GM12878 (cell line): ENCODE results near the gene C11orf98. TPM values are rescaled to one million over a fixed set of nuclear protein-coding genes. Genes with fewer than 3 reads are reported as not detected.

Source experiments
- BACH1 ChIP-seq: fragments of 450-650 bp; IDR thresholded peaks from 2 replicates; pipeline ENCODE4 v1.6.1; 2017; ENCODE audit warnings: mild to moderate bottlenecking, borderline replicate concordance
- CBX3 ChIP-seq: fragments of 200-600 bp; sonication (generic); IDR thresholded peaks from 2 replicates; pipeline ENCODE4 v1.6.1; 2016; ENCODE audit warnings: low read depth, borderline replicate concordance
- CBX5 ChIP-seq: sonication (generic); IDR thresholded peaks from 2 replicates; pipeline ENCODE4 v1.6.1; 2016; ENCODE audit warnings: low read depth, moderate library complexity, mild to moderate bottlenecking, inconsistent platforms
- CTCF ChIP-seq, 3 experiments: IDR thresholded peaks in 2 of 3; conservative IDR thresholded peaks in 1 of 3; 2 replicates each; pipeline ENCODE4 v1.5.1; 2011; ENCODE audit warnings: low read depth in 3 of 3, low read length in 3 of 3, mild to moderate bottlenecking in 3 of 3, control low read depth in 2 of 3, moderate library complexity in 2 of 3, inconsistent platforms in 1 of 3, mixed read lengths in 1 of 3; ENCODE audit not compliant: control insufficient read depth in 2 of 3, insufficient read depth in 1 of 3; ENCODE audit errors: extremely low read depth in 1 of 3
- E2F4 ChIP-seq: IDR thresholded peaks from 2 replicates; pipeline ENCODE4 v1.6.1; 2012; ENCODE audit warnings: low read depth, low read length, improper control_type of control experiment
- JUND ChIP-seq: IDR thresholded peaks from 2 replicates; pipeline ENCODE4 v1.6.1; 2012; ENCODE audit warnings: low read depth, mild to moderate bottlenecking, low read length, improper control_type of control experiment, moderate library complexity
- KLF5 ChIP-seq: fragments of 450-650 bp; IDR thresholded peaks from 2 replicates; pipeline ENCODE4 v1.6.1; 2014; ENCODE audit warnings: mild to moderate bottlenecking; ENCODE audit not compliant: partially characterized antibody
- MTA3 ChIP-seq: IDR thresholded peaks from 2 replicates; pipeline ENCODE4 v1.6.1; 2012; ENCODE audit warnings: low read length, inconsistent platforms, borderline replicate concordance
- MYC ChIP-seq: IDR thresholded peaks from 2 replicates; pipeline ENCODE4 v1.6.1; 2011; ENCODE audit warnings: mild to moderate bottlenecking, low read length, moderate library complexity, inconsistent platforms; ENCODE audit not compliant: insufficient read depth, insufficient replicate concordance, insufficient read length, severe bottlenecking
- NBN ChIP-seq: fragments of 450-650 bp; IDR thresholded peaks from 2 replicates; pipeline ENCODE4 v1.6.1; 2016
- NFIC ChIP-seq: IDR thresholded peaks from 2 replicates; pipeline ENCODE4 v1.6.1; 2012; ENCODE audit warnings: low read depth, mild to moderate bottlenecking, inconsistent platforms, low read length, moderate library complexity
- PML ChIP-seq: IDR thresholded peaks from 2 replicates; pipeline ENCODE4 v1.6.1; 2012; ENCODE audit warnings: low read length, inconsistent platforms
- POLR2A ChIP-seq: IDR thresholded peaks from 2 replicates; pipeline ENCODE4 v1.6.1; 2011; ENCODE audit warnings: low read depth, mild to moderate bottlenecking, low read length
- POLR2AphosphoS2 ChIP-seq: IDR thresholded peaks from 2 replicates; pipeline ENCODE4 v1.6.1; 2011; ENCODE audit warnings: low read depth, mild to moderate bottlenecking, low read length, improper control_type of control experiment, moderate library complexity
- POLR2AphosphoS5 ChIP-seq: IDR thresholded peaks from 2 replicates; pipeline ENCODE4 v1.6.1; 2011; ENCODE audit warnings: mild to moderate bottlenecking, low read length, inconsistent platforms
- RELA ChIP-seq: fragments of 450-650 bp; IDR thresholded peaks from 2 replicates; pipeline ENCODE4 v1.8.0; 2014; ENCODE audit warnings: borderline replicate concordance; ENCODE audit not compliant: partially characterized antibody
- SKIL ChIP-seq: fragments of 450-650 bp; IDR thresholded peaks from 2 replicates; pipeline ENCODE4 v1.6.1; 2017; ENCODE audit warnings: mild to moderate bottlenecking, low read depth, inconsistent platforms; ENCODE audit not compliant: poor library complexity, severe bottlenecking
- SMAD1 ChIP-seq: fragments of 450-650 bp; IDR thresholded peaks from 2 replicates; pipeline ENCODE4 v1.6.1; 2018; ENCODE audit warnings: mild to moderate bottlenecking, low read depth; ENCODE audit not compliant: partially characterized antibody
- SMAD5 ChIP-seq: IDR thresholded peaks from 2 replicates; pipeline ENCODE4 v1.6.1; 2016; ENCODE audit warnings: antibody characterized with exemption, low read depth
- SMC3 ChIP-seq: IDR thresholded peaks from 2 replicates; pipeline ENCODE4 v1.6.1; 2011; ENCODE audit warnings: low read length, improper control_type of control experiment, borderline replicate concordance
- STAT3 ChIP-seq: IDR thresholded peaks from 2 replicates; pipeline ENCODE4 v1.6.1; 2011; ENCODE audit warnings: low read depth, low read length, improper control_type of control experiment
- TAF1 ChIP-seq: IDR thresholded peaks from 2 replicates; pipeline ENCODE4 v1.6.1; 2011; ENCODE audit warnings: mild to moderate bottlenecking, low read depth, low read length, borderline replicate concordance
- USF1 ChIP-seq: IDR thresholded peaks from 2 replicates; pipeline ENCODE4 v1.6.1; 2011; ENCODE audit warnings: borderline replicate concordance, low read depth, mild to moderate bottlenecking, moderate library complexity, mixed read lengths, low read length; ENCODE audit not compliant: insufficient read depth; ENCODE audit errors: extremely low read length
- ZBED1 ChIP-seq: IDR thresholded peaks from 2 replicates; pipeline ENCODE4 v1.6.1; 2016; ENCODE audit warnings: borderline replicate concordance
- ZNF274 ChIP-seq: IDR thresholded peaks from one replicate; pipeline ENCODE4 v1.8.0; 2011; ENCODE audit not compliant: insufficient read length, insufficient read depth
- ZNF384 ChIP-seq: IDR thresholded peaks from 2 replicates; pipeline ENCODE4 v1.6.1; 2012; ENCODE audit warnings: low read depth, mild to moderate bottlenecking, low read length, improper control_type of control experiment, borderline replicate concordance
- polyA plus RNA-seq, 11 experiments: library from polyadenylated mRNA; depleted of rRNA in 4 of 11; unstranded in 6 of 11; stranded (reverse) in 5 of 11; fragments of >200 nt; fragmentation: Nextera tagmentation in 4 of 11; fragmentation: Illumina TruSeq in 1 of 11; extraction: Ambion mirVana in 4 of 11; extraction: Trizol in 1 of 11; gene quantifications; 1 replicate in 1 of 11; 2 replicates in 10 of 11; pipeline versions ENCODE4 v1.2.1 to v1.2.3, GENCODE V29; 2011 to 2016; ENCODE audit warnings: inconsistent platforms in 2 of 11, missing spikeins in 2 of 11, low read depth in 1 of 11
- total RNA-seq, 4 experiments: library from RNA; depleted of rRNA in 3 of 4; stranded (reverse); fragments of >200 nt in 3 of 4; fragmentation: Illumina TruSeq in 1 of 4; extraction: Trizol in 1 of 4; gene quantifications; 2 replicates each; pipeline versions ENCODE4 v1.2.1 to v1.2.3, GENCODE V29; 2013 to 2021

Gene C11orf98
- total and polyA plus RNA-seq, 10 of the 15 experiments (the other 5 are each of a cell fraction or from before 2014, with no cell fraction given) = 62.5 to 270 (median 162) TPM

GRCh38 chr11:62671608-62672389 lies 6.8 kb upstream of the C11orf98 start, which contains the start of the genes LBHD1 and UQCC3 (continued):
- TF ChIP-seq CBX3 = no peak
- no peak for TF ChIP-seq E2F4
- TF ChIP-seq PML = peak; percentile 90
- no peak for TF ChIP-seq ZNF274
- TF ChIP-seq CTCF (IDR thresholded peaks at IDR 0.05 in 2 of 3, conservative IDR thresholded peaks at IDR 0.05 in 1 of 3; ENCODE audit: control insufficient read depth in 2 of 3, extremely low read depth in 1 of 3, insufficient read depth in 1 of 3, low read depth in 3 of 3, low read length in 3 of 3) = no peak
- TF ChIP-seq ZBED1 = no peak; the same call in 1 of the 2 replicates
- TF ChIP-seq SKIL = no peak
- TF ChIP-seq POLR2AphosphoS5 = peak; percentile 92
- TF ChIP-seq NBN = peak; percentile 73; the same call in 1 of the 2 replicates
- TF ChIP-seq RELA = peak; percentile 58
- peak; percentile 82 for TF ChIP-seq POLR2A
- no peak for TF ChIP-seq SMAD1
- TF ChIP-seq USF1 = no peak
- TF ChIP-seq SMC3 = no peak
- peak; percentile 74 for TF ChIP-seq TAF1
- peak; percentile 18 for TF ChIP-seq KLF5
- no peak for TF ChIP-seq ZNF384
- TF ChIP-seq POLR2AphosphoS2 = no peak; the same call in 1 of the 2 replicates
- TF ChIP-seq MTA3 = no peak; the same call in 1 of the 2 replicates
- TF ChIP-seq JUND = no peak
- peak; percentile 75 for TF ChIP-seq SMAD5
- peak; percentile 76 for TF ChIP-seq BACH1
- no peak for TF ChIP-seq STAT3
- TF ChIP-seq CBX5 = no peak
- TF ChIP-seq NFIC = no peak
- peak; percentile 56 for TF ChIP-seq MYC
